Peyer's patch (tissue), 4 donors: ENCODE results near the gene CHCHD4. TPM values are rescaled to one million over a fixed set of nuclear protein-coding genes. Genes with fewer than 3 reads are reported as not detected.

Source experiments
- DNase-seq, 3 donors: peaks; one replicate each; pipeline ENCODE4 v3.0.0-alpha.2; 2017 to 2019
- H3K27ac ChIP-seq, 4 donors: fragments of 200-600 bp; sonication (generic); one replicate each; pipeline ENCODE4 v1.5.1; 2016 to 2019
- H3K27me3 ChIP-seq, 2 donors: fragments of 200-600 bp; sonication (generic); one replicate each; pipeline ENCODE4 v1.5.1; 2019
- H3K36me3 ChIP-seq, 3 donors: fragments of 200-600 bp; sonication (generic); one replicate each; pipeline ENCODE4 v1.5.1; 2016 to 2019
- H3K4me1 ChIP-seq, 4 donors: fragments of 200-600 bp; sonication (generic); one replicate each; pipeline ENCODE4 v1.5.1; 2016 to 2019
- H3K4me3 ChIP-seq, 4 donors: fragments of 200-600 bp; sonication (generic); 1 replicate in 3 of 4; 2 replicates in 1 of 4; pipeline ENCODE4 v1.5.1; 2016 to 2019; ENCODE audit warnings: mild to moderate bottlenecking in 1 of 4
- H3K9me3 ChIP-seq, 4 donors: fragments of 200-600 bp; sonication (generic); one replicate each; pipeline ENCODE4 v1.5.1; 2016 to 2019; ENCODE audit warnings: mild to moderate bottlenecking in 1 of 4
- CTCF ChIP-seq, 6 experiments: fragments of 450-650 bp in 4 of 6; fragments of 200-600 bp in 2 of 6; sonication (generic) in 1 of 6; IDR thresholded peaks; one replicate each; pipeline ENCODE4 v1.5.1; 2017 to 2019; ENCODE audit warnings: antibody characterized with exemption in 6 of 6, mild to moderate bottlenecking in 3 of 6, moderate library complexity in 1 of 6
- POLR2A ChIP-seq, 2 donors: fragments of 450-650 bp; IDR thresholded peaks; one replicate each; pipeline ENCODE4 v1.5.1; 2017; ENCODE audit warnings: antibody characterized with exemption in 2 of 2, mild to moderate bottlenecking in 2 of 2, moderate library complexity in 2 of 2
- total RNA-seq, 4 donors: library from RNA; depleted of rRNA; stranded (reverse); fragments of >200 nt; gene quantifications; one replicate each; pipeline ENCODE4 v1.1.0, GENCODE V29; 2016

The CHCHD4 gene
- total RNA-seq, 4 donors from 2014 or later: 10.7 to 15.7 (median 11.6) TPM

GRCh38 chr3:14138109-14138877 is 13.6 kb upstream of the CHCHD4 start:
- peaks cover 0 to 23% (median 0%) of the 10 kb centered on the region in 4 donors for H3K4me1 ChIP-seq
- no peak overlapping the region for H3K4me3 ChIP-seq
- H3K36me3 ChIP-seq: peaks cover 0 to 94% (median 0%) of the 10 kb centered on the region in 3 donors
- DNase-seq: no peak
- no peak for TF ChIP-seq POLR2A (IDR thresholded peaks at IDR 0.05)
- no peak for TF ChIP-seq CTCF (IDR thresholded peaks at IDR 0.05)
- no peaks in the 10 kb centered on the region for H3K9me3 ChIP-seq
- H3K27me3 ChIP-seq: no peaks in the 10 kb centered on the region
- H3K27ac ChIP-seq: no peak overlapping the region

- no peak overlapping the region for H3K4me3 ChIP-seq
- no peaks in the 10 kb centered on the region for H3K9me3 ChIP-seq
- TF ChIP-seq POLR2A (IDR thresholded peaks at IDR 0.05) (no peak), CTCF (IDR thresholded peaks at IDR 0.05) (no peak)
- no peaks in the 10 kb centered on the region for H3K27me3 ChIP-seq
- no peak for DNase-seq
- H3K36me3 ChIP-seq: peaks cover 0 to 96% (median 0%) of the 10 kb centered on the region in 3 donors
- peaks cover 0 to 22% (median 0%) of the 10 kb centered on the region in 4 donors for H3K4me1 ChIP-seq
- no peak overlapping the region for H3K27ac ChIP-seq
Measured at GRCh38 chr3:14137445-14137844, 12.8 kb upstream of the CHCHD4 start.

DNA sequence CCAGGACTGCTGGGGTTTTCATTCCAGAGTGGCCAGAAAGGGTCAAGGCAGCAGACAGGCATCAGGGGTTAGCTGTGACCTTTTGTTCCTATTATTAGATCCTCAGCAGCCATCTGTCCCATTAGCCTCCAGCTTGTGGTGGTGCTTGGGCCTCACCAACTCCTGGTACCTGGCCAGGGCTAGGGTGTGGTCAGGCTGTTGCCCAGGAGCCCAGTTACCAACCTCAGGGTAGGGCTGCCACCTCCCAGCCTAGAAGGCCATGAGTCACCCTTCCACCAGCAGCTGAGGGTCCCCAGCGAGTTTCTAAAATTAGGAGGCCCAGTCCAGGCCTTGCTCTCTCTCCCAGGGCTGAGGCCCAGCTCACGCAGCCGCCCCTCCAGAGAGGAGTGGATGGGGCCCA is 12.3 kb upstream of the CHCHD4 start:
- DNase-seq: no peak
- H3K36me3 ChIP-seq: peaks cover 0 to 98% (median 0%) of the 10 kb centered on the region in 3 donors
- no peaks in the 10 kb centered on the region for H3K27me3 ChIP-seq
- no peaks in the 10 kb centered on the region for H3K9me3 ChIP-seq
- TF ChIP-seq POLR2A (IDR thresholded peaks at IDR 0.05): no peak
- no peak for TF ChIP-seq CTCF (IDR thresholded peaks at IDR 0.05)
- H3K4me3 ChIP-seq: no peak overlapping the region
- no peak overlapping the region for H3K27ac ChIP-seq
- peaks cover 0 to 24% (median 0%) of the 10 kb centered on the region in 4 donors for H3K4me1 ChIP-seq

DNA sequence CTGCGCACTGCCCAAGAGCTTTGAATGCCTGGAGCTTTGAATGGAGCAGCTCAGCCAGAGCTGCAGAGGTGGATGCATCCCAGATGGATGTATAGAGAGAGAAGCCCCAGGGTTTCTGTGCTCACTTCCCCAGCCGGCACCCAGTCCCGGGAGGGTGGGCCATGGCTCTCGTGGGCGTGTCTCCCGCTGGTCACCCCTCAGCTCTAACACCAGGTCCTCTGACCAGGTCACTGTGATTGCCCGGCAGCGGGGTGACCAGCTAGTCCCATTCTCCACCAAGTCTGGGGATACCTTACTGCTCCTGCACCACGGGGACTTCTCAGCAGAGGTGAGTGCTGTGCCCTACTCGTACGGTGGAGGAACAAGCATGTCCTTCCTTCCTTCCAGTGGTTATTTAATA is 10.9 kb upstream of the CHCHD4 start:
- TF ChIP-seq CTCF (IDR thresholded peaks at IDR 0.05) (no peak), POLR2A (IDR thresholded peaks at IDR 0.05) (no peak)
- Histone ChIP-seq H3K27ac (no peak overlapping the region), H3K4me3 (no peak overlapping the region), H3K36me3 (peaks cover 0 to 99% (median 0%) of the 10 kb centered on the region in 3 donors), H3K9me3 (no peaks in the 10 kb centered on the region), H3K4me1 (peaks cover 0 to 24% (median 0%) of the 10 kb centered on the region in 4 donors), H3K27me3 (no peaks in the 10 kb centered on the region)
- DNase-seq: no peak

GRCh38 chr3:14134291-14134690 is 9.6 kb upstream of the CHCHD4 start:
- Histone ChIP-seq H3K27me3 (no peaks in the 10 kb centered on the region), H3K4me1 (peaks cover 0 to 24% (median 0%) of the 10 kb centered on the region in 4 donors), H3K36me3 (peaks cover 0 to 99% (median 0%) of the 10 kb centered on the region in 3 donors), H3K9me3 (no peaks in the 10 kb centered on the region), H3K27ac (peak overlapping the region in 1 of 4 donors; percentile 53), H3K4me3 (no peak overlapping the region)
- TF ChIP-seq POLR2A (IDR thresholded peaks at IDR 0.05): no peak
- no peak for TF ChIP-seq CTCF (IDR thresholded peaks at IDR 0.05)
- DNase-seq: no peak
